Brain microvascular endothelial cell (primary cell): ENCODE data around the gene CNBD2.
"Not testable (repeated sequence)": the region's sequence is repeated elsewhere in the genome, so short reads cannot be mapped to it uniquely, and the experiment has no call there.

ENCODE experiments used
- DNase-seq: peaks from one replicate; pipeline ENCODE4 v3.0.0-alpha.2; 2020
- H3K27ac ChIP-seq: fragments of 250-450 bp; sonication (Bioruptor Pico); 2 replicates; pipeline ENCODE4 v1.5.1; 2020; ENCODE audit warnings: mild to moderate bottlenecking, moderate library complexity
- H3K27me3 ChIP-seq: fragments of 250-450 bp; sonication (Bioruptor Pico); replicated peaks from 2 replicates; pipeline ENCODE4 v1.5.1; 2020; ENCODE audit warnings: mild to moderate bottlenecking
- H3K36me3 ChIP-seq: fragments of 250-450 bp; sonication (Bioruptor Pico); replicated peaks from 2 replicates; pipeline ENCODE4 v1.5.1; 2020; ENCODE audit warnings: mild to moderate bottlenecking
- H3K4me3 ChIP-seq: 2 replicates; pipeline ENCODE4 v1.5.1; 2011; ENCODE audit warnings: low read depth, mild to moderate bottlenecking, control low read depth, low read length, moderate library complexity
- in situ Hi-C: cut with HindIII; loops from 2 replicates; pipeline ENCODE4 v1.10.0; 2017; ENCODE audit warnings: low sequenced_read_pairs, low pct_ligation_motif_present
- TF ChIP-seq, protein P1 (sequence below): IDR thresholded peaks from 2 replicates; pipeline ENCODE4 v1.5.1; 2011; ENCODE audit warnings: low read depth, mild to moderate bottlenecking, moderate library complexity, low read length, control low read depth, inconsistent platforms; ENCODE audit errors: missing control alignments

The CNBD2 gene

DNA sequence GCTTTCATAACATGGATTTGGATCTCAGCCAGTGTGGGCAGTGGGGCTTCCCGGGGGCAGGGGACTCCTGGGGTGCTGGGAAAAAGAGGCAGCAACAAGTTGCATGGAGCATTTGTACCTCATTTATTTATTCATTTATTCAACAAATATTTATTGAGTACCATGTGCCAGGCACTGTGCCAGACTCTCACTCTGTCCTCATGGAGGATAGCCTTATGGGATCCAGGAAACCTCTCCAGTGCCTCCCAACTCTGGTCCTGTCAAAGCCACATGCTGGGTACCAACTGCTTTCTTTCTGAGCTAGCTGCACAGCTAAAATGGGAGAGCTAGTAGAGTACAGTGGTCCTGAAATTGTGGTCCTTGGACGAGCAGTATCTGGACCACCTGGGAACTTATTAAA lies 98.4 kb downstream of the CNBD2 start:
- in situ Hi-C loops, result no loop called here
- no peak overlapping the region for H3K27ac ChIP-seq
- no peak for DNase-seq
- H3K4me3 ChIP-seq, result no peak overlapping the region
- H3K36me3 ChIP-seq, result no peaks in the 10 kb centered on the region
- H3K27me3 ChIP-seq, result no peaks in the 10 kb centered on the region
- TF ChIP-seq, protein P1, sequence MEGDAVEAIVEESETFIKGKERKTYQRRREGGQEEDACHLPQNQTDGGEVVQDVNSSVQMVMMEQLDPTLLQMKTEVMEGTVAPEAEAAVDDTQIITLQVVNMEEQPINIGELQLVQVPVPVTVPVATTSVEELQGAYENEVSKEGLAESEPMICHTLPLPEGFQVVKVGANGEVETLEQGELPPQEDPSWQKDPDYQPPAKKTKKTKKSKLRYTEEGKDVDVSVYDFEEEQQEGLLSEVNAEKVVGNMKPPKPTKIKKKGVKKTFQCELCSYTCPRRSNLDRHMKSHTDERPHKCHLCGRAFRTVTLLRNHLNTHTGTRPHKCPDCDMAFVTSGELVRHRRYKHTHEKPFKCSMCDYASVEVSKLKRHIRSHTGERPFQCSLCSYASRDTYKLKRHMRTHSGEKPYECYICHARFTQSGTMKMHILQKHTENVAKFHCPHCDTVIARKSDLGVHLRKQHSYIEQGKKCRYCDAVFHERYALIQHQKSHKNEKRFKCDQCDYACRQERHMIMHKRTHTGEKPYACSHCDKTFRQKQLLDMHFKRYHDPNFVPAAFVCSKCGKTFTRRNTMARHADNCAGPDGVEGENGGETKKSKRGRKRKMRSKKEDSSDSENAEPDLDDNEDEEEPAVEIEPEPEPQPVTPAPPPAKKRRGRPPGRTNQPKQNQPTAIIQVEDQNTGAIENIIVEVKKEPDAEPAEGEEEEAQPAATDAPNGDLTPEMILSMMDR, result no peak

DNA sequence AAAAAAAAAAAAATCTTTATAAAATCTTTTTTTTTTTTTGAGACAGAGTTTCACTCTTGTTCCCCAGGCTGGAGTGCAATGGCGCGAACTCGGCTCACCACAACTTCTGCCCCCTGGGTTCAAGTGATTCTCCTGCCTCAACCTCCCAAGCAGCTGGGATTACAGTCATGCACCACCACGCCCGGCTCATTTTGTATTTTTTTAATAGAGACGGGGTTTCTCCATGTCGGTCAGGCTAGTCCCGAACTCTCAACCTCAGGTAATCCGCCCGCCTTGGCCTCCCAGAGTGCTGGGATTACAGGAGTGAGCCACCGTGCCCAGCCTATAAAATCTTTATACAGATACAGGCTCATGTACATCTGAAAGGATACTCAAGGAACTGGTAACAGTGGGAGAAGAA lies 100.1 kb downstream of the CNBD2 start:
- H3K27me3 ChIP-seq, H3K36me3 ChIP-seq, H3K27ac ChIP-seq, in situ Hi-C loops, DNase-seq, H3K4me3 ChIP-seq: not testable (repeated sequence)

DNA sequence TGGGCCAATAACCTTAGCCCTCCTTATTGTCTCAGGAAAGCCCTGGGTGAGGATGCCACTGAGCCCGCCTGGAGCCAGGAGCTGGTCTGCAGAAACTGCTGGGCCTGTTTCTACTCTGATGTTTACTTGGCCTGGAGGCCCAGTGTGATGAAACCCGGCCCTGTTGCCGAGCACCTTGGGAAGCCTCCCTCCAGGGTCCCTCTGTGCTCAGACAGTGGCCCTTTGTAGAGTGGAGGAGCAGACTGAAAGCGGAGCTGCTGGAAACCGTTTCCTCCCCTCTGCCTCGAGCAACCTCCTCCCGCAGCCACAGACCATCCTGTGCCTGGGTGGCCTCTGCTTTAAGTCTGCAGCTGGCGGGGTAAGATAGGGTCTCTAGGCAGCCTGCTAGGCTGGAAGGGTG lies 102.1 kb downstream of the CNBD2 start:
- H3K27ac ChIP-seq, result no peak overlapping the region
- H3K4me3 ChIP-seq, result no peak overlapping the region
- no peaks in the 10 kb centered on the region for H3K27me3 ChIP-seq
- in situ Hi-C loops, result no loop called here
- TF ChIP-seq, protein P1, result no peak
- no peaks in the 10 kb centered on the region for H3K36me3 ChIP-seq
- no peak for DNase-seq

DNA sequence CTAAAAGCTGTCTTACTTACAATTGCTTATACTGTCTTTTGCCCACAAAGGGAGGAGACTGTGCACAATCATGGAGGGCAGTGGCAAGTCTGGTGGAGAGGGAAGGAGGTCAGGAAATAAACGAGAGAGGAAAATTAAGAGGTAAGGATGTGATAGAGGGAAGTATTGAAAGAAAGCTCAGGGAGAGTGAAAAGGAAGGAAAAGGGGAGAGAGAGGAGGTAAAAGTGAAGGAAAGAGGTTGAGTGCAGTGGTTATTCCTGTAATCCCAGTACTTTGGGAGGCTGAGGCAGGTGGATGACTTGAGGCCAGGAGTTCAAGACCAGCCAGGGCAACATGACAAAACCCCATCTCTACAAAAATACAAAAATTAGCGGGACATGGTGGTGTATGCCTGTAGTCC lies 103.5 kb downstream of the CNBD2 start:
- Histone ChIP-seq H3K4me3 (no peak overlapping the region), H3K36me3 (no peaks in the 10 kb centered on the region), H3K27me3 (no peaks in the 10 kb centered on the region), H3K27ac (no peak overlapping the region)
- TF ChIP-seq, protein P1, result no peak
- in situ Hi-C loops, result no loop called here
- DNase-seq, result no peak

DNA sequence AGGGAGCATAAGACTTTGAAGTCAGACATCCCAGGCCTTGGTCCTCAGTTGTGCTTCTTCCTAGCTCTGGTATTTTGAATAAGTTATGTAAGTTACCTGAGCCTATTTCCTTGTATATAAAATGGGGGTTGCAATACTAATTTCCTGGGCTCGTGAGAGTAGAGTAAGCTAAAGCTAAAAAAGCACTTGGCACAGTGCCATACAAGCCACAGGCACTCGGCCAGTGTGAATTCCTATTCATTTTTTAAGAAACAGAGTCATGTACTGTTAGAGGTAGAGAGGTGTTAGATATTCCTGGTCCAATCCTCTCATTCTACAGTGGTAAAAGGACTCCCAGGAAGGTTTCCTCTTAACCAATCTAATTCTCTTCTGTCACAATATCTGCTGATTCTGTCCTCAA lies 106.6 kb downstream of the CNBD2 start:
- DNase-seq, result no peak
- TF ChIP-seq, protein P1, result no peak
- in situ Hi-C loops, result no loop called here
- Histone ChIP-seq H3K27ac (no peak overlapping the region), H3K27me3 (no peaks in the 10 kb centered on the region), H3K36me3 (no peaks in the 10 kb centered on the region), H3K4me3 (no peak overlapping the region)

DNA sequence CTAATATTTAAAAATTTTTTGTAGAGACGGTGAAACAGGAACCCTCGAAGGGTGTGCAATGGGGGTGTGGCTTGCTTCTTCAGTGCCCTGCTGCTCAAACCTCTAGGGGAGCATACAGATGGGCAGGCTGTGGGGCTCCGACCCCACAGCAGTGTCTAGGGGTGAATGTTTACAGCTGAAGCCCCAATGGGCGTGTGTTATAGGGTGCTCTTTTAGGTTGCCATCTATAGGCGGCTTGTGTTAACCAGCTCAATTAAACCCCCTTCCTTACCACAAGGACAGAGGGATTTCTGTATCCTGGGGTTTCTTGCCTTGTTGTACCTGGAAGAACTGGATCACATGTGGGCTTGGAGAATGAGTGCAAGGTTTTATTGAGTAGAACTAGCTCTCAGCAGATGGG lies 109.4 kb downstream of the CNBD2 start:
- H3K27ac ChIP-seq, in situ Hi-C loops, H3K27me3 ChIP-seq, H3K36me3 ChIP-seq, H3K4me3 ChIP-seq, DNase-seq: not testable (repeated sequence)

DNA sequence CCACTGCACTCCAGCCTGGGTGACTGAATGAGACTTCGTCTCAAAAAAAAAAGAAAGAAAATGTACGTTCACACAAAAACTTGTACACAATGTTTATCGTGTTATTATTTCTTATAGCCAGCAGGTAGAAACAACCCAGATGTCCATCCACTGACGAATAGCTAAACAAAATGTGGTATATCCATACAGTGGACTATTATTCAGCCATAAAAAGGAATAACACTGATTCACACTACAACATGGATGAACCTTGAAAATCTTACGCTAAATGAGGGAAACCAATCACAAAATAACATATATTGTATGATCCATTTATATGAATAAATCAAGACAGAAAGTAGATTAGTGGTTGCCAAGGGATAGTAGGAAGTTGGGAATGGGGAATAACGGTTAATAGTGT lies 111.1 kb downstream of the CNBD2 start:
- Histone ChIP-seq H3K27ac (no peak overlapping the region), H3K27me3 (no peaks in the 10 kb centered on the region), H3K4me3 (no peak overlapping the region), H3K36me3 (no peaks in the 10 kb centered on the region)
- DNase-seq, result no peak
- in situ Hi-C loops, result no loop called here
- TF ChIP-seq, protein P1, result no peak

DNA sequence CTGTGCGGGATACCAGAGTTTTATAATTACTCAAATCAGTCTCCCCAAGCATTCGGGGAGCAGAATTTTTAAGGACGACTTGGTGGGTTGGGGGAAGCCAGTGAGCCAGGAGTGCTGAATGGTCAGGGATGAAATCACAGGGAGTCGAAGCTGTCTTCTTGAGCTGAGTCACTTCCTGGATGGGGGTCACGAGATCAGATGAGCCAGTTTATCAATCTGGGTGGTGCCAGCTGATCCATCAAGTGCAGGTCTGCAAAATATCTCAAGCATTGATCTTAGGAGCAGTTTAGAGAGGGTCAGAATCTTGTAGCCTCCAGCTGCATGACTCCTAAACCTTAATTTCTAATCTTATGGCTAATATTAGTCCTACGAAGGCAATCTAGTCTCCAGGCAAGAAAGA lies 111.6 kb downstream of the CNBD2 start:
- DNase-seq, in situ Hi-C loops, H3K27me3 ChIP-seq, H3K27ac ChIP-seq, H3K4me3 ChIP-seq, H3K36me3 ChIP-seq: not testable (repeated sequence)
